ENCODE measurements around the gene METTL14.
"Not testable (repeated sequence)": the region's sequence is repeated elsewhere in the genome, so short reads cannot be mapped to it uniquely, and the experiment has no call there.

Gene METTL14

DNA sequence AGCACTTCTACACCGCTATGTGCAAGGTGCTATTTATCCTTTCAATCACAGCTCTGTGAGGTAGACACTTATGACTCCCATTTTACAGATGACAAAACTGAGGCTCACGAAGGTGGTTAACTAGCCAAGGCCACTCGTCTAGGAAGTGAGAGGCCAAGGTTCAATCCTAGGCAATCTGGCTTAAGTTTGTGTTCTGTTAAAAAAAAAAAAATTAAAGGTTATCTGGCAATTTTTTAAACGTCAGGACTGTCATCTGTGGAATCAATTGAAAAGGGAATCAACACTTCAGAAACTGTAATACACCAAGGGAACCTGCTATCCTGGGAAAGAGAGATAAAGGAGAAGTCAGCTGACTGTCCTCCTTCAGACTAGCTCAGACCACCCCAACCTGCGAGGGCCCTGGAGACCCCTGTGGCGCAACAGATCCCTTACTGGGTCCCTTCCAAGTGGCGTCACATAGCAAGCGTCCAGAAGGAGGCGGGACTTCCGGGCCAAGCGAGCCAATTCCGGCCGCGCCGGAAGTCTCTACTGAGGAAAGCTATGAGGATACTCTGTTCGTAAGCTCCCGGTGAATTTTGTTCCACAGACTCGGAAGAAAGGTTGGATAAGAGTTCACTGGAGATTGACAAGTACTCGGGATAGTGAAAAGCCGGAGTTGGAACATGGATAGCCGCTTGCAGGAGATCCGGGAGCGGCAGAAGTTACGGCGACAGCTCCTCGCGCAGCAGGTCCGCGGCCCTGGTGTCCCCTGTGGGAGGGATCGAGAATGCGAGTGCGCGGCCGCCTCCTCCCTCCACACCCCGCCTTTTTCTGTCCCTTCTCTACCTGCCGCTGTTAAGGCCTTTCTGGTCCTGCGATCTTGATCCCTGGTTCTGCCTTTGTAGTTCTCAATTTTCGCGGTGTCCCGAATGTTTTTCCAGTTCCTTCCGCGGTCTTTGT, at the start of gene METTL14:
TSS of gene METTL14 (plus strand) at position 520 of the 939 bp plus-strand sequence. CDS start at position 663, 143 bp downstream.
- peak; percentile 69 to 76 (median 72) for DNase-seq

DNA sequence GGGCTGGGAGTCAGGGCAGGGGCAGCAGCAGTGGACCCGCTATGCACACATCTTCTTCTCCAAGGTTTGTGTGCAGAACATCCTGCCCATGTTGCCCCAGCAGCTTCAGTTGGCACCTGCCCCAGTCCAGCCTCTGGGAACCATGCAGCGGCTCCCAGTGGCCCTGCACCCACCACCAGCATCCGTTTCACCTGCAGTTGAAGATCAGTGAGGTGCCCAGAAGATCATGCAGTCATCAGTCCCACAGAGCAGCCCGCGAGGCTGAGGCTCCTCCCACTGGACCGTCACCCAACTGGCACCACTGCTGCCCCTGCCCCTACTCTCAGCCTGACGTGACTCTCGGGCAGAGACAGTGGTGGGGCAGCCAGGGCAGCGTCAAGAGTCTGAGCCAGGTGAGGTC, 49.1 kb upstream of the METTL14 start:
- not testable (repeated sequence) for DNase-seq

GRCh38 chr4:118664665-118665064, 20.5 kb upstream of the METTL14 start:
- peak in 1 of 4 experiments; percentile 0 for DNase-seq

DNA sequence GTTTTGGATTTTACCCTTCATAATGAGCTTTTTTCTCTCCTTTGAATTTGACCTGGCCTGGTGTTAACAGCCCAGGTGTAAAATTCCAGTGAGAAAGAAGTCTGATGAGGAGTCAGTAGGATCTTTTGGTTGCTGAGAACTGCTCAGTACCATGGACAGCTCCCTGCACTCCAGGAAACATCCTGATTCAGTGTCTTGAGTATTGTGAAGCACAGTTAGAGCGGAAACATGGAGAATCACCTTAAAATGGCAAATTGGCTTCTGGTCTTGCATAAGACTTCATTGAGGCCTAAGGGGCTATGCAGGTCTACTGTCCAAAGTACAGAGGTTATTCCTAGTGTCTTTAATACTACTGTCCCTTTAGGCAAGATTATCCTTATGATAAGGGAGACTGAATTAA, 16.0 kb upstream of the METTL14 start:
- peak in 1 of 4 experiments; percentile 1 for DNase-seq

GRCh38 chr4:118670968-118671367, 14.2 kb upstream of the METTL14 start:
- DNase-seq: not testable (repeated sequence)

GRCh38 chr4:118676128-118676527, 9.1 kb upstream of the METTL14 start:
- no peak for DNase-seq

GRCh38 chr4:118680808-118681207, 4.4 kb upstream of the METTL14 start:
- DNase-seq: no peak

DNA sequence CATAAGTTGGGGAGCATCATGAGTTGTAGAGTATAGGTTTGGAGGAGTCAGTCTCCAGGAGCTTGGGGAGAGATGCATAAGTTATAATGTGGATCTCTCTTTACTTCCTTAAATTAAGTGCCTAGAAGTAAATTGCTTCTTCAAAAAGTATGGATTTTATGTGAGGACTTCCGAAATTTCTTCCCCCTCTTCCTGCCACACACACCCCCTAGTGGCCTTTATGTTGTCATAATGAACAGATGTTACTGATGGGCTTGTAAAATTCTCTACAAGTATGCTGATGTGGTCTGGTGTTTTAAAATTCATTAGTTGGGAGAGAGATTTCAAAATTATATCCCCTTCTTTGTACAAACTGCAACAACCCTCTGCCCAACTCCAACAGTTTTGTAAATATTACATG, 2.3 kb upstream of the METTL14 start:
- DNase-seq: no peak

GRCh38 chr4:118683513-118683912, 1.7 kb upstream of the METTL14 start:
- DNase-seq: no peak

- no peak for DNase-seq
These were observed 17.9 kb downstream of the METTL14 start for GRCh38 chr4:118703118-118703517.

DNA sequence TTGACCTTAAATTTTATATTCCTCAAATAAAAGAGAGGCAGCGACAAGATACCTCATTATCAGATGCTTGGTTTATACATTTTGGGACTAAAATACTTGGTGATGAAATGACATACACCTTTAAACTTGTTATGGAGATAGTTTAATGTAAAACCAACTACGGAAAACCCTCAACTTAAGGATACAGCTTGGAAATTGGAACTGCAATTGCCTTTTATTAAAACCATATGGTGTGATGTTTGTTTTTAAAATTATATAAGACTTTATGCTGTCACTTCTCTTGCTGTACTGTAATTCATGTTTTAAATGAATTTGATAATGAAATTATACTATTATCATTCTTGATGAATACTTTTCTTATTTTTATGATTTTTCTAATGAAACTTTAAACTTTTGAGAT, 25.9 kb downstream of the METTL14 start:
- no peak for DNase-seq

DNA sequence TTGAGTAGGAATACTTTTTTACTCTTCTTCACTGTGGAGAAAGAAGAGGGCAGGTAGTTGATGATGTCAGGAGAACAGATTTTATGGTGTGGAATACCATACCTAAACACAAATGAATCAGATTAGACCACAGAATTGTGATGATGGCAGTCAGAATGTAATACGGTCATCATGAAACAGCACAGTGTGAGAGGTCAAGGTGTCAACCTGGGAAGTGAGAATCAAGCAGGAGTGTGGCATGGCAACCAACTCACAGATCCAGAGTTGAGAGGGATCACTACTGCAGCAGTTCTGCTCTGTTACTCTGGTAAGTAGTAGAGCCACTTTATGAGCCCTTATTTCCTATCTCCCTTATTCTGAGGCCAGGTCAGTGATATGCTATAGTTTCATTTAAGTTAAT, 27.7 kb downstream of the METTL14 start:
- no peak for DNase-seq

DNA sequence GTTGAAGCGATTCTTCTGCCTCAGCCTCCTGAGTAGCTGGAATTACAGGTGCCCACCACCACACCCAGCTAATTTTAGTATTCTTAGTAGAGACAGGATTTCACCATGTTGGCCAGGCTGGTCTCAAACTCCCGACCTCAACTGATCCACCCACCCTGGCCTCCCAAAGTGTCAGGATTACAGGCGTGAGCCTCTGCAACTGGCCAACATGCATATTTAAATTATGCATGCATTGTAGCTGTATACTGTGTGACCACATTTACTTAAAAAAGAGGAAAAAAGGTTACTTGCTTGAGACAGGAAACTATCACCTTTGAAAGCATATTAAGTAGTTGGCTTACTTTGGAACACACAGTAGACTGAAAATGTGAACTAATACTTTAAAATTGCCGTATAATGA, 29.5 kb downstream of the METTL14 start:
- DNase-seq: no peak

DNA sequence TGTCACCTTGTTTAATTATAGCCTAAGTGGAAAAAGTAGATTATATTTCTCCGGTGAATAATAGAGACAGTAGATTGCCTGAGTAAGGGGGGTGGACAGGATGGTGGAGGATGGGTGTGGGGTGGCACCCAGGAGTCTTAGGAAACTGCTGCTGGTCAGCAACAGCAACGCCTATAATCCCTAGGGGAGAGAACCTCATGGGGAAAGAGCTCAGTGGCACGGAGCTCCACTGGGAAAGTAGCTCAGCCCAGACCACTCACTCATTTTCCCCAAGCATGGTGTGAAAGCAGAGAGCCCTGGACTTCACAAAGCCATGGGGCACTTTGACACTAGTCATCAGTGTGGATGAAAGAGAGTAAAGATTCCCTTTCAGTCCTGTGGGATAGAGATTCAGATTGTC, 31.1 kb downstream of the METTL14 start:
- no peak for DNase-seq

DNA sequence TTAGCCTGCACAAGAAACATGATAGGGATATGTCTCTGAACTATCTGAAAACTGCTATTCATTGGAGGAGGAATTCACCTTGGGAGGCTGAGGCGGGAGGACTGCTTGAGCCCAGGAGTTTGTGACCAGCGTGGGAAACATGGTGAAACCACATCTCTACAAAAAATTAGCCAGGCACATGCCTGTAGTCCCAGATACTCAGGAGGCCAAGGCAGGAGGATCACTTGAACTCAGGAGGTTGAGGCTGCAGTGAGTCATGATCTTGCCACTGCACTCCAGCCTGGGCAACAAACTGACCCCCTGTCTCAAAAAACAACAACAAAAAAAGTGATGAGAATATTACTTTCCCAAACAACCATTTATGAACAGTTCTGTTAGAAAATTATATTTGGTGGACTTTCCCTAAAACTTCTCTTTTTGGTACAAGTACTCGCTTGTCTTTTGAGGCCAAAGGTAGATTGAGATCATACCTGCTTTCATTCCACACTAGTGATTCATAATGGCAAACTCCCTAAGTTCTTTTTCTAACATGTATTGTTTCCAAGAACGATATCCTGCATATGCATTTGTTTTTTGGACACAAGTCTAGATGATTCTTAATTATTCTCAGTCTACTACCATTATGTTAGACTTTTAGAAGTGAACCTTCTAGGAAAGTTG, 33.4 kb downstream of the METTL14 start:
- no peak for DNase-seq

DNA sequence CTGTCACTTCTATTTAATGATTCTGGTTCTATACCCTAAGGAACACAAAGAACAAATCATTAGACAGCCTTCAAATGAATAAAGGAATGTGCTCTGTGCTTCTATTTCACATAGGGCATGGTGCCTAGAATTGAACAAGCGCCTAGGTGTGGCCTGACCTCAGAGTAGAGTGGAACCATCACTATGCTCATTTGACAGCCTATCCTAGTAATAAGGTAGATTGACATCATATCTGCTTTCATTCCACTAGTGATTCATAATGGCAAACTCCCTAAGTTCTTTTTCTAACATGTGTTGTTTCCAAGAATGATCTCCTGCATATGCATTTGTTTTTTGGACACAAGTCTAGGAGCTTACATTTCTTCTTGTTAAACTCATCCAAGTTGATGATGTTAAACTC, 36.6 kb downstream of the METTL14 start:
- DNase-seq: no peak

DNA sequence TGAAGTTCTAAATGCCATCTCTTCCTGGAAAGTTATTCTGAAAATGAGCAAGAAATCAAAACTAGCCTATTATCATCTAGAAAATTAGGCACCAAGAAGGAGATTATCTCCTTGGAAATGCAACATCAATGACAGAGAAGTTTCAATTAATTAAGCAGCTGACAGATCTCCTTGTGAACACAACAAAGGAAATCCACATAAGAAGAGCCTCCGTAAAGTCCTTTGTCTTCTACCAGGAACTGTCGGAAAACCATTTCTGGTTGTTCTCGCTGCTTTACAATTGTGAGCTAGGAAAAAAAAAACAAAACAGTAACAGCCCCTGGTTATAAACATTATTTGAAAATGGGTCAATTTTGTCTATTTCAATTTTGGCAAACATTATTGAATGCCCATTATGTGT, 38.2 kb downstream of the METTL14 start:
- no peak for DNase-seq

GRCh38 chr4:118727360-118727759, 42.2 kb downstream of the METTL14 start:
- DNase-seq: no peak

- no peak for DNase-seq
These were observed 44.4 kb downstream of the METTL14 start for GRCh38 chr4:118729287-118730286.

DNA sequence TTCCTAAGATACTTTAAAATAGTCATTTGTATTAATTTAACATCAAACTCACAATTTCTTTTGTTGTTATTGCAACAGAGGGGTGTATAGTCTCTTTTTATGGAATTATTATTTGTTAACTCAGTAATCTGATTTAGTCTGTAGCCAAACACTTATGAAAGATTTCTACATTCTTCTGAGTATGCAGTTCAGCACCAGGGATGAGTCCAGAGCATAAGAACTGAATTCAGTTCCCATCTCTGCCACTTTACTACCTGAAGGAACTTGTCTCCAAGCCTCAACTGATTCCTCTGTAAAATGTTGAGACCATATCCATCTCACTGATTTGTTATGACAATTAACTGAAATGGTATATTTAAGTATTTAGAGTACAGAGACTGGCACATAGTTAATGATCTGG, 45.5 kb downstream of the METTL14 start:
- no peak for DNase-seq

DNA sequence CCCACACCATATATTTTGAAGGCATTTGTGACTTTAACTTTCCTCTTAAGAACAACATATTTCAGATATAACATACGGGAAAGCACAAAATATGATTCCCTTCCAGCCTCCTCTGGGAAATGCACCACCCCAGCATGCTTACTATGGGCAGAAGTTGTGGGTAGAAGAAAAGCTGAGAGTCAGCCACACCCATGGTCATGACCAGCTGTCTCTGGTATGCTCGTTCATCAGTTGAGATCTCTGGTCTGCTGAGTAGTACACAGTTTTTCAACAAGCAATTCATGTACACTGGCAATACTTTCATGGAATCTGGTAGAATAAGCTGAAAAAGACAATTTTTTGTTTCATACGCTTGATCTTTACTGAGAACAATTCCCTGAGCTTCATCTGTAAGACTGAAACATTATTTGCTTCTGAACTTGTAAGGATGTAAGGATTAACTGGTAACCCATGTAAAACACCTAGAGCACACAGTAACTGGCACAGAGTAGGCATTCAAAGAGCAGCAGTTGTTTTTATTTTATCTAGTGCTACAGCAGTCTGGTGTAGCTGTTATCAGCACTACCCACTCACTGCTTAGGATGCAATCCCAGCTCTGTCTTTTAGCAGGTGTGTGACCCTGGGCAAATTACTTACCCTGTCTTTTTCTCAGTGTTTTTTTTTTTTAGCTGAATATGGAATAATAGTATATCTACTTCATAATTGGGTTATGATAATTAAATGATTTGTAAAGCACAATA, 47.6 kb downstream of the METTL14 start:
- no peak for DNase-seq
